ENCODE data around the gene CCDC88A.

Gene CCDC88A

GRCh38 chr2:55438391-55439100 is 18.9 kb upstream of the CCDC88A start:
- Histone ChIP-seq H3K36me3 (ENCODE audit: insufficient read depth, low read length) (no peaks in the 10 kb centered on the region), H2AFZ (ENCODE audit: low read depth, low read length) (no peak overlapping the region), H3K4me3 (ENCODE audit: low read length) (no peak overlapping the region), H3K4me1 (ENCODE audit: insufficient read depth, low read length) (no peaks in the 10 kb centered on the region), H3K9me3 (ENCODE audit: low read length) (peaks cover 5% of the 10 kb centered on the region), H3K27me3 (ENCODE audit: insufficient read depth, low read length) (no peaks in the 10 kb centered on the region)

GRCh38 chr2:55437515-55438390 is 18.1 kb upstream of the CCDC88A start:
- no peaks in the 10 kb centered on the region for H3K4me1 ChIP-seq (ENCODE audit: insufficient read depth, low read length)
- no peaks in the 10 kb centered on the region for H3K27me3 ChIP-seq (ENCODE audit: insufficient read depth, low read length)
- no peak overlapping the region for H3K4me3 ChIP-seq (ENCODE audit: low read length)
- H3K9me3 ChIP-seq (ENCODE audit: low read length): peaks cover 5% of the 10 kb centered on the region
- no peak overlapping the region for H2AFZ ChIP-seq (ENCODE audit: low read depth, low read length)
- H3K36me3 ChIP-seq (ENCODE audit: insufficient read depth, low read length): no peaks in the 10 kb centered on the region

- peaks cover 3% of the 10 kb centered on the region for H3K27me3 ChIP-seq (ENCODE audit: insufficient read depth, low read length)
- H3K4me3 ChIP-seq (ENCODE audit: low read length): no peak overlapping the region
- no peaks in the 10 kb centered on the region for H3K9me3 ChIP-seq (ENCODE audit: low read length)
These were observed 12.4 kb upstream of the CCDC88A start for GRCh38 chr2:55431982-55432627.

GRCh38 chr2:55430211-55430975 is 10.7 kb upstream of the CCDC88A start:
- no peaks in the 10 kb centered on the region for H3K9me3 ChIP-seq (ENCODE audit: low read length)
- H3K4me1 ChIP-seq (ENCODE audit: insufficient read depth, low read length): no peaks in the 10 kb centered on the region
- no peak overlapping the region for H3K4me3 ChIP-seq (ENCODE audit: low read length)
- H3K36me3 ChIP-seq (ENCODE audit: insufficient read depth, low read length): no peaks in the 10 kb centered on the region
- peaks cover 3% of the 10 kb centered on the region for H3K27me3 ChIP-seq (ENCODE audit: insufficient read depth, low read length)
- no peak overlapping the region for H2AFZ ChIP-seq (ENCODE audit: low read depth, low read length)

More at GRCh38 chr2:55431982-55432627, 12.4 kb upstream of the CCDC88A start:
- no peaks in the 10 kb centered on the region for H3K36me3 ChIP-seq (ENCODE audit: insufficient read depth, low read length)
- no peaks in the 10 kb centered on the region for H3K4me1 ChIP-seq (ENCODE audit: insufficient read depth, low read length)
- no peak overlapping the region for H2AFZ ChIP-seq (ENCODE audit: low read depth, low read length)

GRCh38 chr2:55428258-55428657 is 8.6 kb upstream of the CCDC88A start:
- Histone ChIP-seq H3K36me3 (ENCODE audit: insufficient read depth, low read length) (no peaks in the 10 kb centered on the region), H2AFZ (ENCODE audit: low read depth, low read length) (no peak overlapping the region), H3K27me3 (ENCODE audit: insufficient read depth, low read length) (peaks cover 6% of the 10 kb centered on the region), H3K4me3 (ENCODE audit: low read length) (no peak overlapping the region), H3K4me1 (ENCODE audit: insufficient read depth, low read length) (no peaks in the 10 kb centered on the region), H3K9me3 (ENCODE audit: low read length) (no peaks in the 10 kb centered on the region)

- H3K4me3 ChIP-seq (ENCODE audit: low read length): no peak overlapping the region
- no peak overlapping the region for H2AFZ ChIP-seq (ENCODE audit: low read depth, low read length)
- no peaks in the 10 kb centered on the region for H3K9me3 ChIP-seq (ENCODE audit: low read length)
- H3K36me3 ChIP-seq (ENCODE audit: insufficient read depth, low read length): no peaks in the 10 kb centered on the region
- peaks cover 2% of the 10 kb centered on the region for H3K4me1 ChIP-seq (ENCODE audit: insufficient read depth, low read length)
- peaks cover 6% of the 10 kb centered on the region for H3K27me3 ChIP-seq (ENCODE audit: insufficient read depth, low read length)
These were observed 5.8 kb upstream of the CCDC88A start for GRCh38 chr2:55425431-55425831.

GRCh38 chr2:55422876-55423665 is 3.4 kb upstream of the CCDC88A start:
- Histone ChIP-seq H3K9me3 (ENCODE audit: low read length) (no peaks in the 10 kb centered on the region), H3K4me3 (ENCODE audit: low read length) (no peak overlapping the region), H3K36me3 (ENCODE audit: insufficient read depth, low read length) (no peaks in the 10 kb centered on the region), H3K27me3 (ENCODE audit: insufficient read depth, low read length) (peaks cover 3% of the 10 kb centered on the region), H2AFZ (ENCODE audit: low read depth, low read length) (no peak overlapping the region), H3K4me1 (ENCODE audit: insufficient read depth, low read length) (peaks cover 4% of the 10 kb centered on the region)

- Histone ChIP-seq H3K9me3 (ENCODE audit: low read length) (no peaks in the 10 kb centered on the region), H3K27me3 (ENCODE audit: insufficient read depth, low read length) (peaks cover 3% of the 10 kb centered on the region), H2AFZ (ENCODE audit: low read depth, low read length) (no peak overlapping the region), H3K4me3 (ENCODE audit: low read length) (no peak overlapping the region), H3K4me1 (ENCODE audit: insufficient read depth, low read length) (peaks cover 7% of the 10 kb centered on the region), H3K36me3 (ENCODE audit: insufficient read depth, low read length) (no peaks in the 10 kb centered on the region)
These were observed 1.7 kb upstream of the CCDC88A start for GRCh38 chr2:55421326-55421725.

GRCh38 chr2:55420871-55421270 is 1.2 kb upstream of the CCDC88A start:
- H2AFZ ChIP-seq (ENCODE audit: low read depth, low read length): no peak overlapping the region
- H3K4me3 ChIP-seq (ENCODE audit: low read length): no peak overlapping the region
- peaks cover 8% of the 10 kb centered on the region for H3K4me1 ChIP-seq (ENCODE audit: insufficient read depth, low read length)
- peaks cover 3% of the 10 kb centered on the region for H3K27me3 ChIP-seq (ENCODE audit: insufficient read depth, low read length)
- no peaks in the 10 kb centered on the region for H3K9me3 ChIP-seq (ENCODE audit: low read length)
- no peaks in the 10 kb centered on the region for H3K36me3 ChIP-seq (ENCODE audit: insufficient read depth, low read length)

GRCh38 chr2:55420439-55420725 is 726 bp upstream of the CCDC88A start:
- peak overlapping the region; percentile 92 for H2AFZ ChIP-seq (ENCODE audit: low read depth, low read length)
- peaks cover 9% of the 10 kb centered on the region for H3K4me1 ChIP-seq (ENCODE audit: insufficient read depth, low read length)
- no peaks in the 10 kb centered on the region for H3K36me3 ChIP-seq (ENCODE audit: insufficient read depth, low read length)
- no peaks in the 10 kb centered on the region for H3K9me3 ChIP-seq (ENCODE audit: low read length)
- H3K27me3 ChIP-seq (ENCODE audit: insufficient read depth, low read length): peaks cover 3% of the 10 kb centered on the region
- peak overlapping the region; percentile 85 for H3K4me3 ChIP-seq (ENCODE audit: low read length)

GRCh38 chr2:55419233-55419678 is 400 bp downstream of the CCDC88A start:
- Histone ChIP-seq H3K36me3 (ENCODE audit: insufficient read depth, low read length) (no peaks in the 10 kb centered on the region), H3K4me1 (ENCODE audit: insufficient read depth, low read length) (peaks cover 9% of the 10 kb centered on the region), H3K9me3 (ENCODE audit: low read length) (no peaks in the 10 kb centered on the region), H3K27me3 (ENCODE audit: insufficient read depth, low read length) (peaks cover 3% of the 10 kb centered on the region), H2AFZ (ENCODE audit: low read depth, low read length) (peak overlapping the region; percentile 59), H3K4me3 (ENCODE audit: low read length) (peak overlapping the region; percentile 85)

Measured in neuron (in vitro differentiated cells).